A673 (cell line): ENCODE measurements around the gene ALDH1B1. TPM values are rescaled to one million over a fixed set of nuclear protein-coding genes. Genes with fewer than 3 reads are reported as not detected.

ENCODE experiments used
- BruUV-seq: library from RNA; stranded (reverse); fragments of 400-500 nt; replicated peaks from 2 replicates; lab custom pipeline; 2021; lab: Mats Ljungman, UMichigan
- CTCF ChIA-PET: fragments of 300-600 bp; sonication (Branson Sonifier 250); formaldehyde crosslinking; loops from one replicate; lab custom pipeline; 2022; ENCODE audit warnings: antibody characterized with exemption; lab: Charles Lee
- POLR2A ChIA-PET: fragments of 300-600 bp; sonication (Branson Sonifier 250); formaldehyde crosslinking; loops from one replicate; lab custom pipeline; 2022; ENCODE audit warnings: antibody characterized with exemption; ENCODE audit not compliant: low non-redundant PET; lab: Charles Lee
- DNase-seq: peaks from one replicate; pipeline ENCODE4 v3.0.0-alpha.2; 2015; ENCODE audit warnings: low spot score
- H3K27ac ChIP-seq: fragments of 200-600 bp; sonication (generic); 2 replicates; pipeline ENCODE4 v1.5.1; 2016; ENCODE audit warnings: mixed run types, low read depth, mild to moderate bottlenecking, mixed read lengths, antibody characterized with exemption, low read length; ENCODE audit not compliant: poor library complexity, severe bottlenecking
- H3K27me3 ChIP-seq: fragments of 200-600 bp; sonication (generic); replicated peaks from 2 replicates; pipeline ENCODE4 v1.6.1; 2017; ENCODE audit warnings: mixed run types, low read depth, mild to moderate bottlenecking, mixed read lengths, antibody characterized with exemption, low read length; ENCODE audit not compliant: insufficient read depth, poor library complexity
- H3K36me3 ChIP-seq: fragments of 200-600 bp; sonication (generic); 2 replicates; pipeline ENCODE4 v1.6.1; 2016; ENCODE audit warnings: mixed run types, mild to moderate bottlenecking, mixed read lengths, antibody characterized with exemption, low read length; ENCODE audit not compliant: insufficient read depth, poor library complexity, severe bottlenecking
- H3K4me1 ChIP-seq: fragments of 200-600 bp; sonication (generic); 2 replicates; pipeline ENCODE4 v1.6.1; 2017; ENCODE audit warnings: mixed run types, mild to moderate bottlenecking, mixed read lengths, antibody characterized with exemption, low read length; ENCODE audit not compliant: insufficient read depth, poor library complexity, severe bottlenecking
- H3K4me3 ChIP-seq: fragments of 200-600 bp; sonication (generic); 2 replicates; pipeline ENCODE4 v1.5.1; 2016; ENCODE audit warnings: low read depth, mixed run types, mild to moderate bottlenecking, mixed read lengths, low read length; ENCODE audit not compliant: poor library complexity, severe bottlenecking
- H3K9me3 ChIP-seq: fragments of 200-600 bp; sonication (generic); 2 replicates; pipeline ENCODE4 v1.6.1; 2016; ENCODE audit warnings: mixed run types, low read depth, mild to moderate bottlenecking, mixed read lengths, antibody characterized with exemption, low read length; ENCODE audit not compliant: poor library complexity, severe bottlenecking
- EZH2 ChIP-seq: fragments of 200-600 bp; sonication (generic); IDR thresholded peaks from 2 replicates; pipeline ENCODE4 v1.6.1; 2017; ENCODE audit warnings: borderline replicate concordance, low read depth, mild to moderate bottlenecking, mixed read lengths, antibody characterized with exemption, low read length; ENCODE audit not compliant: poor library complexity, severe bottlenecking
- intact Hi-C: fragments of 100-400 bp; cut with micrococcal nuclease; formaldehyde crosslinking; loops from one replicate; pipeline ENCODE4 v1.10.0; 2022; ENCODE audit not compliant: unreplicated experiment
- total RNA-seq: library from RNA; stranded (reverse); gene quantifications from 2 replicates; pipeline ENCODE4 v1.2.3, GENCODE V29; 2021
- TF ChIP-seq, protein P1 (sequence below): fragments of 300-800, 200-600 bp; sonication (generic); conservative IDR thresholded peaks from 2 replicates; pipeline ENCODE4 v1.5.1; 2017; ENCODE audit warnings: low read depth, mild to moderate bottlenecking, antibody characterized with exemption, low read length, moderate library complexity, mixed read lengths

ALDH1B1 gene
- total RNA-seq, 1 experiment from 2014 or later = 29.0 TPM

DNA sequence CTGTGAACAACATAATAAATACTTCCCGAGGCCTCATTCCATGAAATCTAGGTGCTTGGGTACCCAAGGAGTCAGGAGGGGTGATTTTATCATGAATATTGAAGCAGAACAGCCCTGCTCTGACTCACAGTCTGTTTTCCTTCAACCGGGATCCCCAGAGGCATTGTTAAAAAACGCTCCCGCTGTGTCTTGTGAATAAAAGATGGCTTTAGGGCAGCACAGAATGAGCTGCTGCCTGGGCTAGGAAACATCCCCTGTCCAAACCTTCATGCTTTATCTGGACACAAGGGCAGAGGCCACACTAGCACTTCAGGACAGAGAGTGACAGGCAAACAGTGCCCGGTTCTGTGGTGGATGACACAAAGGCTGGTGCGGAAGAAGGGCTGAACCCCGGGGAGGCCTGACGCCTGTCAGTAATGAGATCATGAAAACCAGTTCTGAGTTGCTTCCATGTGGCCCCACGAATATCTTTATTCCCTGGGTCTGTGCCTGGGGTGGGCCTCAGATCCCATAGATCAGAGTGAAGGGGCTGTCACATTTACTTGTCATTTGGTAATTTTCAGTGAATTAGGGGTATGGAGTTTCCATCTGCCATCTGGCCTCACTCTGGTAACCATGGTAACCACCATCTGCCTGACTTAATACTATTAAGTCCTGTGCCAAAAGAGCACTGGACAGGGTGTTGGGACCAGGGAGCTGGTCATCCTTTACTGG lies 29.2 kb downstream of the ALDH1B1 start:
- CTCF ChIA-PET = no interaction called here
- H3K36me3 ChIP-seq = no peaks in the 10 kb centered on the region
- DNase-seq = peak; percentile 94
- peaks cover 40% of the 10 kb centered on the region for H3K27me3 ChIP-seq
- peaks cover 18% of the 10 kb centered on the region for H3K4me1 ChIP-seq
- no peaks in the 10 kb centered on the region for H3K9me3 ChIP-seq
- no peak overlapping the region for H3K4me3 ChIP-seq
- POLR2A ChIA-PET = no interaction called here
- intact Hi-C loops = no loop called here
- TF ChIP-seq, protein P1, sequence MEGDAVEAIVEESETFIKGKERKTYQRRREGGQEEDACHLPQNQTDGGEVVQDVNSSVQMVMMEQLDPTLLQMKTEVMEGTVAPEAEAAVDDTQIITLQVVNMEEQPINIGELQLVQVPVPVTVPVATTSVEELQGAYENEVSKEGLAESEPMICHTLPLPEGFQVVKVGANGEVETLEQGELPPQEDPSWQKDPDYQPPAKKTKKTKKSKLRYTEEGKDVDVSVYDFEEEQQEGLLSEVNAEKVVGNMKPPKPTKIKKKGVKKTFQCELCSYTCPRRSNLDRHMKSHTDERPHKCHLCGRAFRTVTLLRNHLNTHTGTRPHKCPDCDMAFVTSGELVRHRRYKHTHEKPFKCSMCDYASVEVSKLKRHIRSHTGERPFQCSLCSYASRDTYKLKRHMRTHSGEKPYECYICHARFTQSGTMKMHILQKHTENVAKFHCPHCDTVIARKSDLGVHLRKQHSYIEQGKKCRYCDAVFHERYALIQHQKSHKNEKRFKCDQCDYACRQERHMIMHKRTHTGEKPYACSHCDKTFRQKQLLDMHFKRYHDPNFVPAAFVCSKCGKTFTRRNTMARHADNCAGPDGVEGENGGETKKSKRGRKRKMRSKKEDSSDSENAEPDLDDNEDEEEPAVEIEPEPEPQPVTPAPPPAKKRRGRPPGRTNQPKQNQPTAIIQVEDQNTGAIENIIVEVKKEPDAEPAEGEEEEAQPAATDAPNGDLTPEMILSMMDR = no peak
- TF ChIP-seq EZH2 = no peak
- BruUV-seq = no TSS peak
- H3K27ac ChIP-seq = no peak overlapping the region

- Histone ChIP-seq H3K27me3 (peaks cover 50% of the 10 kb centered on the region), H3K36me3 (no peaks in the 10 kb centered on the region), H3K4me3 (no peak overlapping the region), H3K27ac (no peak overlapping the region), H3K4me1 (peaks cover 18% of the 10 kb centered on the region), H3K9me3 (no peaks in the 10 kb centered on the region)
- intact Hi-C loops = no loop called here
- no TSS peak for BruUV-seq
- ChIA-PET CTCF (no interaction called here), POLR2A (interaction anchor here (0.5 kb wide), 1 partner anchor 574 kb away, joined by 5 read pairs; no protein-coding TSS in a partner anchor)
- no peak for TF ChIP-seq EZH2
- TF ChIP-seq, protein P1 = no peak
- DNase-seq = no peak
Measured at GRCh38 chr9:38422555-38423260, 30.2 kb downstream of the ALDH1B1 start.

- Histone ChIP-seq H3K9me3 (no peaks in the 10 kb centered on the region), H3K36me3 (no peaks in the 10 kb centered on the region), H3K4me3 (peak overlapping the region; percentile 25), H3K27me3 (peaks cover 54% of the 10 kb centered on the region), H3K4me1 (peaks cover 18% of the 10 kb centered on the region), H3K27ac (no peak overlapping the region)
- no TSS peak for BruUV-seq
- intact Hi-C loops = no loop called here
- ChIA-PET POLR2A (interaction anchor here (0.5 kb wide), 1 partner anchor 574 kb away, joined by 5 read pairs; no protein-coding TSS in a partner anchor), CTCF (no interaction called here)
- TF ChIP-seq, protein P1 = no peak
- no peak for TF ChIP-seq EZH2
- DNase-seq = no peak
Measured at GRCh38 chr9:38423273-38423972, 30.9 kb downstream of the ALDH1B1 start.
